ENCODE data around the gene SYT17. TPM values are rescaled to one million over a fixed set of nuclear protein-coding genes. Genes with fewer than 3 reads are reported as not detected.
A peak's percentile ranks its signal among the peaks of the same experiment; 100 is the strongest.

The SYT17 gene
- total and polyA plus RNA-seq, 10 of the 15 experiments (the other 5 are each of a cell fraction or from before 2014, with no cell fraction given), result 3.7 to 12.3 (median 5.0) TPM

DNA sequence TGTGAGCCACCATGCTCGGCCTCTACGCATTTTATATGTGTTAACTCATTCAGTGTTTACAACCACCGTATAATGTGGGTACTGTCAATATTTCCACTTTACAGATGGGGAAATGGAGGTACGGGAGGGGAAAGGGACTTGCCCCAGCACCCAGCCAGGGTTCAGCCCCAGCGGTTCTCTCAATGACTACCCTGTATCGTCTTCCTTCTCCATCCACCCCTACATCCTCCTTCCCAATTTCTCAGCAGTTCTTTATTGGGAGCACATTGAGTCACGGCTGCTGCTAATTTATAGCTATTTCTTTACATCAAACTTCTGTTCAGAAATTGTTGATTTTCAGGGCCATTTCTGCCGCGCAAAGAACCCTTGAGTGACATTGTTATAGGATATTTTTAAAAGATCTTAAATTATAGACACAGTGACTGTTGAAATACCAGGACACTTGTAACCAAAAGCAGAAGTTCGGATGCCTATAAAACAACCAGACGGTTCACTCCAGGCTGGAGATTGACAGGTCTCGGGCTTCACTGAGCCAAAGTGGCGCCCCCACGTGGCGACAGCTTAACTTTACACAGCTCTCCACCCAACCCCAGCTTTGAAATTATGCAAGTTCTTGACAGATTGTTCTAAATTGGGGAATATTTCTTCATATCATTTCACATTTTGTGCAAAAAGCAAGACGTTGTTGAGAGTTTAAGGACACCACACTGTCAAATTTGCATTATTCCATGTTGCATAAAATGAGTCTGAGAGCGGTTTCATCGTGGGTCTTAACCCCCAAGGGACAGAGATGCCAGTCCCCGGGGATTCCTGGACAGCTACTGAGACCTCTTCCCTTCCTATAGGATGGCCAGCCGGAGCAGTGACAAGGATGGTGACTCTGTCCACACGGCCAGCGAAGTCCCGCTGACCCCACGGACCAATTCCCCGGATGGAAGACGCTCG lies 11.8 kb downstream of the SYT17 start:
- no peaks in the 10 kb centered on the region for H3K4me1 ChIP-seq (ENCODE audit: control insufficient read depth, insufficient read depth, low read length)
- BruUV-seq (replicated peaks), result no TSS peak
- no peak overlapping the region for H3K4me2 ChIP-seq (ENCODE audit: control insufficient read depth, insufficient read depth)
- RAD21 ChIA-PET (ENCODE audit: unreplicated experiment), result interaction anchor here (0.8 to 2.5 kb wide), 7 partner anchors 11 to 323 kb away, joined by 3 to 35 read pairs (median 4); no protein-coding TSS in a partner anchor
- POLR2A ChIA-PET, result no interaction called here
- WGBS (ENCODE audit: insufficient coverage, insufficient replicate concordance, low lambda C conversion rate, missing lambda C conversion rate), result 35% methylated on average over 27 of the region's 27 CpGs
- CTCF ChIA-PET, result interaction anchor here (0.6 to 8.6 kb wide), 47 partner anchors 9 to 816 kb away, joined by 3 to 80 read pairs (median 4); partner anchors contain the start of genes CLEC19A and COQ7
- H2AFZ ChIP-seq (ENCODE audit: control insufficient read depth, low read depth, low read length), result no peak overlapping the region
- SMC1A ChIA-PET (ENCODE audit: uncharacterized antibody, unreplicated experiment), result interaction anchor here (0.6 to 7.0 kb wide), 26 partner anchors 10 to 321 kb away, joined by 3 to 59 read pairs (median 3); no protein-coding TSS in a partner anchor
- in situ Hi-C loops (cut with MboI) (no loop called here), intact Hi-C loops (cut with micrococcal nuclease; ENCODE audit: unreplicated experiment) (loop anchor here (1.0 to 5.0 kb wide), 2 partner anchors 94 to 197 kb away; no protein-coding TSS in a partner anchor)
- ATAC-seq (peak; percentile 94), FAIRE-seq (peak; percentile 78), DNase-seq (ENCODE audit: low read depth, low spot score) (no peak)
- H3K9ac ChIP-seq (ENCODE audit: control insufficient read depth, insufficient read depth, low read length), result no peak overlapping the region
- no peaks in the 10 kb centered on the region for H3K9me3 ChIP-seq (replicated peaks; ENCODE audit: control insufficient read depth, insufficient read depth, low read length)
- H3K4me3 ChIP-seq, result no peak overlapping the region
- no peaks in the 10 kb centered on the region for H4K20me1 ChIP-seq (ENCODE audit: control insufficient read depth, insufficient read depth)
- no peaks in the 10 kb centered on the region for H3K27me3 ChIP-seq (replicated peaks in 1 of 2; ENCODE audit: control insufficient read depth in 2 of 2, insufficient read depth in 2 of 2, low read length in 1 of 2)
- no peaks in the 10 kb centered on the region for H3K79me2 ChIP-seq (ENCODE audit: control insufficient read depth, insufficient read depth, low read length)
- TF ChIP-seq YY1 (IDR thresholded peaks at IDR 0.05; ENCODE audit: low read depth, low read length) (0 out of 2 replicates have a peak, but pooled peaks have one; percentile 33), ZNF274 (IDR thresholded peaks at IDR 0.05; ENCODE audit: insufficient read depth, insufficient read length) (no peak), SUPT20H (IDR thresholded peaks at IDR 0.05; ENCODE audit: borderline replicate concordance, control insufficient read depth, low read depth, low read length) (no peak), STAT1 (conservative IDR thresholded peaks at IDR 0.05) (no peak), SMC3 (IDR thresholded peaks at IDR 0.05; ENCODE audit: borderline replicate concordance, low read length) (peak; percentile 73), RAD21 (IDR thresholded peaks at IDR 0.05; ENCODE audit: insufficient read depth, low read depth, low read length) (peak; percentile 55), CHD2 (IDR thresholded peaks at IDR 0.05; ENCODE audit: borderline replicate concordance, low read depth, low read length) (no peak), MEF2B (IDR thresholded peaks at IDR 0.05; ENCODE audit: partially characterized antibody, poor library complexity, severe bottlenecking) (peak; percentile 54), FOXM1 (IDR thresholded peaks at IDR 0.05; ENCODE audit: low read depth, low read length) (no peak), MYB (IDR thresholded peaks at IDR 0.05; ENCODE audit: borderline replicate concordance, low read depth, low read length) (no peak), SP1 (IDR thresholded peaks at IDR 0.05; ENCODE audit: low read depth, low read length) (no peak)
- TF ChIP-seq, protein P1, sequence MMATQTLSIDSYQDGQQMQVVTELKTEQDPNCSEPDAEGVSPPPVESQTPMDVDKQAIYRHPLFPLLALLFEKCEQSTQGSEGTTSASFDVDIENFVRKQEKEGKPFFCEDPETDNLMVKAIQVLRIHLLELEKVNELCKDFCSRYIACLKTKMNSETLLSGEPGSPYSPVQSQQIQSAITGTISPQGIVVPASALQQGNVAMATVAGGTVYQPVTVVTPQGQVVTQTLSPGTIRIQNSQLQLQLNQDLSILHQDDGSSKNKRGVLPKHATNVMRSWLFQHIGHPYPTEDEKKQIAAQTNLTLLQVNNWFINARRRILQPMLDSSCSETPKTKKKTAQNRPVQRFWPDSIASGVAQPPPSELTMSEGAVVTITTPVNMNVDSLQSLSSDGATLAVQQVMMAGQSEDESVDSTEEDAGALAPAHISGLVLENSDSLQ (IDR thresholded peaks at IDR 0.05), result peak; percentile 92
- TF ChIP-seq, protein P2, sequence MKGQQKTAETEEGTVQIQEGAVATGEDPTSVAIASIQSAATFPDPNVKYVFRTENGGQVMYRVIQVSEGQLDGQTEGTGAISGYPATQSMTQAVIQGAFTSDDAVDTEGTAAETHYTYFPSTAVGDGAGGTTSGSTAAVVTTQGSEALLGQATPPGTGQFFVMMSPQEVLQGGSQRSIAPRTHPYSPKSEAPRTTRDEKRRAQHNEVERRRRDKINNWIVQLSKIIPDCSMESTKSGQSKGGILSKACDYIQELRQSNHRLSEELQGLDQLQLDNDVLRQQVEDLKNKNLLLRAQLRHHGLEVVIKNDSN (IDR thresholded peaks at IDR 0.05; ENCODE audit: borderline replicate concordance, extremely low read length, insufficient read depth, low read depth, low read length), result no peak
- TF ChIP-seq, protein P3, sequence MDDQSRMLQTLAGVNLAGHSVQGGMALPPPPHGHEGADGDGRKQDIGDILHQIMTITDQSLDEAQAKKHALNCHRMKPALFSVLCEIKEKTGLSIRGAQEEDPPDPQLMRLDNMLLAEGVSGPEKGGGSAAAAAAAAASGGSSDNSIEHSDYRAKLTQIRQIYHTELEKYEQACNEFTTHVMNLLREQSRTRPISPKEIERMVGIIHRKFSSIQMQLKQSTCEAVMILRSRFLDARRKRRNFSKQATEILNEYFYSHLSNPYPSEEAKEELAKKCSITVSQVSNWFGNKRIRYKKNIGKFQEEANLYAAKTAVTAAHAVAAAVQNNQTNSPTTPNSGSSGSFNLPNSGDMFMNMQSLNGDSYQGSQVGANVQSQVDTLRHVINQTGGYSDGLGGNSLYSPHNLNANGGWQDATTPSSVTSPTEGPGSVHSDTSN (IDR thresholded peaks at IDR 0.05; ENCODE audit: insufficient replicate concordance, low read depth, low read length), result peak; percentile 87
- TF ChIP-seq, protein P4, sequence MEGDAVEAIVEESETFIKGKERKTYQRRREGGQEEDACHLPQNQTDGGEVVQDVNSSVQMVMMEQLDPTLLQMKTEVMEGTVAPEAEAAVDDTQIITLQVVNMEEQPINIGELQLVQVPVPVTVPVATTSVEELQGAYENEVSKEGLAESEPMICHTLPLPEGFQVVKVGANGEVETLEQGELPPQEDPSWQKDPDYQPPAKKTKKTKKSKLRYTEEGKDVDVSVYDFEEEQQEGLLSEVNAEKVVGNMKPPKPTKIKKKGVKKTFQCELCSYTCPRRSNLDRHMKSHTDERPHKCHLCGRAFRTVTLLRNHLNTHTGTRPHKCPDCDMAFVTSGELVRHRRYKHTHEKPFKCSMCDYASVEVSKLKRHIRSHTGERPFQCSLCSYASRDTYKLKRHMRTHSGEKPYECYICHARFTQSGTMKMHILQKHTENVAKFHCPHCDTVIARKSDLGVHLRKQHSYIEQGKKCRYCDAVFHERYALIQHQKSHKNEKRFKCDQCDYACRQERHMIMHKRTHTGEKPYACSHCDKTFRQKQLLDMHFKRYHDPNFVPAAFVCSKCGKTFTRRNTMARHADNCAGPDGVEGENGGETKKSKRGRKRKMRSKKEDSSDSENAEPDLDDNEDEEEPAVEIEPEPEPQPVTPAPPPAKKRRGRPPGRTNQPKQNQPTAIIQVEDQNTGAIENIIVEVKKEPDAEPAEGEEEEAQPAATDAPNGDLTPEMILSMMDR (IDR thresholded peaks at IDR 0.05 in 2 of 3, conservative IDR thresholded peaks at IDR 0.05 in 1 of 3; ENCODE audit: control insufficient read depth in 2 of 3, extremely low read depth in 1 of 3, insufficient read depth in 1 of 3, low read depth in 3 of 3, low read length in 3 of 3), result peak; percentile 61 to 75 (median 68)
- TF ChIP-seq, protein P5, sequence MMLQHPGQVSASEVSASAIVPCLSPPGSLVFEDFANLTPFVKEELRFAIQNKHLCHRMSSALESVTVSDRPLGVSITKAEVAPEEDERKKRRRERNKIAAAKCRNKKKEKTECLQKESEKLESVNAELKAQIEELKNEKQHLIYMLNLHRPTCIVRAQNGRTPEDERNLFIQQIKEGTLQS (IDR thresholded peaks at IDR 0.05; ENCODE audit: borderline replicate concordance, extremely low read depth, low read depth, low read length), result no peak
- H3K36me3 ChIP-seq (ENCODE audit: control insufficient read depth in 2 of 2, insufficient read depth in 2 of 2, low read length in 1 of 2), result no peaks in the 10 kb centered on the region
- H3K27ac ChIP-seq (ENCODE audit: control insufficient read depth, insufficient read depth), result no peak overlapping the region

Data from GM12878 (cell line).